GM21367 (cell line): ENCODE data around the gene NSUN6.
"Not testable (repeated sequence)": the region's sequence is repeated elsewhere in the genome, so short reads cannot be mapped to it uniquely, and the experiment has no call there.

Experiments used
- ATAC-seq: cut with Tn5 transposase; IDR thresholded peaks from one replicate; pipeline ENCODE4 v1.9.1; 2021; ENCODE audit not compliant: unreplicated experiment

The NSUN6 gene

DNA sequence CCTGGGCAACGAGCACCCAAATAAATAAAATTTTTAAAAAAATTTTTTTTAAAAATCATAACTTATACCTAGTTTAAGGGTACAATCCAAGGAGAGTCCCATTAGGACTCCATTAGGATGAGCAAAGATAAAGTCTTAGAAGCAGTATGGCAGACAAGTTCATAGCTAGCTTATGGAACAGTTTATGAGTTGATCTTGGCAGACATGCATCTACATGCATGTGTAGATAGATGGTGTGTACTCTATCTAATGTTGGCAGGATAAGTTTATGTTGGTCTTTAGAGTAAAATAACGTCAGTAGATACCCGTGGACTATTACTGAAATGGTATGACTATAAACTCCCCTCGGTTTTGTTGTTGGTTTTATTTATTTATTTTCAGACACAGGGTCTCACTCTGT, 40.2 kb downstream of the NSUN6 start:
- ATAC-seq: no peak

DNA sequence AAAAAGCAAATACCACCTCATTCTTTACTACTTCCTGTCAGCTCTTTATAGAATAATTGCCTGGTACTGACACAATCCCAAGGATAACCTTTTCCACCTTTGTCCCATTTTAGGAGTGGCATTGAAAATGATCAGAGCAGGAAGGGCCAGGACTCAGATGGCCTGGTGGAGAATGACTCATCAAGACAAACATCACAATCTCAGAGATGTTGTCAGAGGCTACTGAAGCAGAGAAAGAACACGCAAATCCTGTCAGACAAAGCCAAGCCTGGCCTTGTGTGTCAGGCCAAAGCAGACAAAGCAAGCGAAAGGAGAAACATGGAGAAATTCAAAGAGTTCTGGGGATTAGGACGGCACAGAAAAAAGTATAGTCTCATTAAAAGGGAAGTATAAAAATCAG, 40.9 kb downstream of the NSUN6 start:
- no peak for ATAC-seq

DNA sequence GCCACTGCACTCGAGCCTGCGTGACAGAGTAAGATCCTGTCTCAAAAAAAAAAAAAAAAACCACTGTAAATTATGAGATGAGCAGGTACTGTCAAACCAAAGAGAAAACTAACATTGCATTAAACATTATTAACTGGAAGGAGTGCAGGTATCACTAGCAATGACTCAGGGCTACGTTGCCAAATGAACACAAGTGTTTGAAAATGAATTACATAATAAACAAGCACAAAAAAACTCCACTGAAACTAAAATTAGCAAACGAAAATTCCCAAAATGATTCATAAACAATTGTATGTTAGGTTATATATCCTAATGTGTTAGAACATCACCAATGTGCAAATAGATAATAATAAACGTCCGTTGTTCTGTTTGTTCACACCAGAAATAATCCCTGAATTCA, 42.8 kb downstream of the NSUN6 start:
- ATAC-seq: no peak

DNA sequence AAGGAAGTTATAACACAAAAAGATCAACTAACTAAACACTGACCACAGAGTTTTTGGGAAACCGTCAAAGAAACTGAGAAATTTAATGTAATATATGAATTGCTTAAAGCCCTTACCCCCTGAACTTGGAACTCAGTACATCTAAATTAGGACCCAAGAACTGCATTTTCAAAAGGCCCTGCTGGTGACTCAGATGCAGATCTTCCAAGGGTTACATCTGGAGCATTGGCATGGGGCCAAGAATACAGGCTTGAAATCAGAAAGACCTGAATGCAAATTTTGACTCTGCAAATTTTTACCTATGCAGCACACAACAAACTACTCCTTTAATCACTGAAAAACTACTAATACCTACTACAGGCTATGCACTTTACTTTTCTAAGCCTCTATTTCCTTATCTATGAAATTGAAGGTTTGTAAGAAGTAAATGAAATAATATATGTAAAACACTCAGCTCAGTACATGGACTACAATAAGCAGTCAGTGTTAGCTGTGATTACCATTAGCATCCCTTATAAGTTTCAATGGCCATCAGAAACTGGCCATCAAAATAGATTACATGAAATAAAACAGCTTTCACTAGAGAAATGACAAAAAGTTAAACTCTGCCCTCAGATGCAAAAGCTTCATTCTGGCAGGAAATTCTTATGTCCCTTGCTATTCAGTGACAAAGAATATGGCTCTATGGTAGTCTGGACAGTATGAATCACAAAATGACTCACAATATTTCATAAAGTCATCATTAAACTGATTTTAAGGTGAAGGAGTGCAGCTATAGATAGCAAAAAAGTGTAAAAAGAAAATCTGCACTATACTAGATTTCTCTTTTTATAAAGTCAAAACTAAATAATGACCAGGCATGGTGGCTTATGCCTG, 43.6 kb downstream of the NSUN6 start:
- no peak for ATAC-seq

DNA sequence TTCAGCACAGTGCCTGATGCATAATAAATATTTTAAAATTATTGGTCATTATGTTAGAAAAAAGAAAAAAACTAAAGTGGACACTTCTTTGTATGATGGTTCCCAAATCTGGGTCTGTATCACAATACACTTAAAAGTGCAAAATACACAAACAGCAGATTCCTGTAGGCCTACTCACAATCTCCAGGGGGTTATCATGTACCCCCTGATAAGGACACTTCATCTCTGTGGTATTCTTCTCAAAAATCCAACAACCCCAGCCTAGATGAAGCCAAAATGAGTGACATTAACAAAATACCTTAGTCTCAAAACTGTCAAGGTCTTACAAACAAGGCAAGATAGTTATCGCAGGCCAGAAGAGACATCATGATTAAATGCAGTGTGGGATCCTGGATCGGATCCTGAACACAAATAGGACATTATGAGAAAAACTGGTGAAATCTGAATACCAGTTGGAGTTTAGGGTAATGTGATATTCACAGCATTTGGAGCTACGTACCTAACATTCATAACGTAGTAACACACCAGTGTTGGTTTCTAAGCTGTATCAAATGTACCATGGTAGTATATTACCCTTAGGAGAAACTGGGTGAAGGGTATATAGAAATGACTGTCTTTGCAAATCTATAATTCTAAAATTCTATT, 45.2 kb downstream of the NSUN6 start:
- no peak for ATAC-seq

DNA sequence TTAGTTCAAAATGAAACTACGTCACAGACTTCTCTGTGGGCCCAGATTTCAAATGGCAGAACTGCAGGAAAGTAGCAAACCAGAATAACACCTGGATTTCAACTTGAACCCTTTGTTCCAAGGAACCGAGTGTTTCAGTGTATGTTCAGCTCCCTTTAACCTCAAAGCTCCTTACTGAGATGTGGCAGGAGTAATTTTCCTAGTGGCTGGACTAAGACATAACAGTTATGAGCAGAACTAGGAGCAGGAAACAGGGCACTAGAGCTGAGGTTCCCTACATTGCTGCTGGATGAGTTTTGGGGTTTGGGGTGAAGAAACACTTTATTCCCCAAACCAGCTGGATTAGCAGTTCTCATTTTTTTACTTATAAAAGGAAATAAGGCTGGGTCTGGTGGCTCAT, 50.1 kb downstream of the NSUN6 start:
- ATAC-seq: no peak

DNA sequence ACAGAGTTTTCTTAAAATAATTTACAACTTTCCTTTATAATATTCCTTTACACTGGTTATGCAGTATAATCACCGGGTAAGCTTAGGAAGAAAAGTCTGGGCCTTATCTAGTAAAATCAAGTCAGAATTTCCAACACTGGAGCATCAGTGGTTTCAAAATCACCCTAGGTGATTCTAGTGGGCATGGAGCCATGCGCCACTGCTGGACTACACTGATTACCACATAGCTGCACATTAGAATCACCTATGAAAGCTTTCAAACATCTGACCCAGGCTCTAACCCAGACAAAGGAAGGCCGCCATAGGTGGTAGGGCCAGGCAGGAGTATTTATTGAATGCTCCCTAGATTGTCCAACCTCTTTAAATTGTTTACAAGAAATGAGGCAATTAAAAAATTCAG, 52.0 kb downstream of the NSUN6 start:
- ATAC-seq: no peak

DNA sequence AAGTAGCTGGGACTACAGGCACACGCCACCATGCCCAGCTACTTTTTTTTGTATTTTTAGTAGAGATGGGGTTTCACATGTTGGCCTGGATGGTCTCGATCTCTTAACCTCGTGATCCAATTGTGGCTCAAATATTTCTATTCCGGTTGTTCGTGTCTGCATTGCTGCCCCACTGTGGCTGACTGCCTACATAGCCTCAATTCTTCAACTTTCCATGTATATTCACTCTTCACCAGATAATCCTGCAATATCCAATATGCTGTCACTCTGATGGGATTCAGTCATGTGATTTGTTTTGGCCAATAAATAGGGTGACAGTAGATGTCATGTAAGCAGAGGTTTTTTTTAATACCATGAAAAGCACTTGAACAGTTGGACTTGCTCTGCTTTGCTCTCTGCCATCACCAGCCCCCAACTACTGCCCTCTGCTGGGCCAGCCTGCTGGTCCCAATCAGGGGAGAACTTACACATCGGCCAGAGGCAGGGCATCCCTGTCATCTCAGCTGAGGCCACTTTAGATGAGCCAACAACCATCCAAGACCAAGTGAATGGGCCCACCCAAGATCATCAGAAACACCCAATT, 56.7 kb downstream of the NSUN6 start:
- ATAC-seq: no peak

DNA sequence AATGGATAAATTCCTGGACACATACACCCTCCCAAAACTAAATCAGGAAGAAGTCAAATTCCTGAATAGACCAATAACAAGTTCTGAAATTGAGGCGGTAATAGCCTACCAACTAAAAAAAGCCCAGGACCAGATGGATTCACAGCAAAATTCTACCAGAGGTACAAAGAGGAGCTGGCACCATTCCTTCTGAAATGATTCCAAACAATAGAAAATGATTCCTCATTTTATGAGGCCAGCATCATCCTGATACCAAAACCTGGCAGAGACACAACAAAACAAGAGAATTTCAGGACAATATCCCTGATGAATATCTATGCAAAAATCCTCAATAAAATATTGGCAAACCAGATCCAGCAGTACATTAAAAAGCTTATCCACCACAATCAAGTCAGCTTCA, 60.2 kb downstream of the NSUN6 start:
- ATAC-seq: not testable (repeated sequence)

DNA sequence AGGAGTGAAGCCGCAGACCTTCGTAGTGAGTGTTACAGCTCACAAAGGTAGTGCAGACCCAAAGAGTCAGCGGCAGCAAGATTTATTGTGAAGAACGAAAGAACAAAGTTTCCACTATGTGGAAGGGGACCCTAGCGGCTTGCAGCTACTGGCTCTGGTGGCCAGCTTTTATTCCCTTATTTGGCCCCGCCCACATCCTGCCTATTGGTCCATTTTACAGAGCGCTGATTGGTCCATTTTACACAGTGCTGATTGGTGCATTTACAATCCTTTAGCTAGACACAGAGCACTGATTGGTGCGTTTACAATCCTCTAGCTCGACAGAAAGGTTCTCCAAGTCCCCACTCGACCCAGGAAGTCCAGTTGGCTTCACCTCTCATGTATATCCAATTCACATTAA, 64.8 kb downstream of the NSUN6 start:
- not testable (repeated sequence) for ATAC-seq

DNA sequence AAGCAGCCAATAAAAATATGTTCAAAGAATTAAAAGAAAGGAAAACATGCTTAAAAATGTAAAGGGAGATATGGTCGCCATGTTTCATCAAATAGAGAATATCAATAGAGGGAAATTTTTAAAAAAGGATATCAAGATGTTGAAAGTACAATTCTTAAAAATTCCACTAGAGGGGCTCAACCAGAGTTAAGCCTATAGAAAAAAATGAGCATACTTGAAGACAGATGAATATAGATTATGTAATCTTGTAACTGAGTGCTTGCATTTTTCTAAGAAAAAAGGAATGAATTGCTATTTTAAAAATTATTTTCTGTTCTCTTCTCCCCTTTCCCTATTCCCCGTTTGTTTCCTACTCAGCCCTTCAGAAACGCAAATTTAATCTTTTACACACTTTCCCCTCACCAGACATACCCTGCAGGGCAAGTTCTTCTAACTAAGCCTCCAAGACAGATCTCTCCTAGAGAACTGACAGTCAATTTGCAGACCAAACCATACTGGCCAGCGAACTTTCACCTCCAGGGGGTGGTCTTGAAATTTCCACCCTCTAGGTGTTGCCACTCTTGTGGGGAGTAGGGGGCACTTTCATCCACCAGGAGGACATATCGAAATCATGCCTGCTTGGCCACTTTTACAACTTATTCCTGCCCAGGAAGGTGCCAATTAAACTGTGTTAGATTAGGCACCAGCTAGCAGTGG, 67.7 kb downstream of the NSUN6 start:
- ATAC-seq: no peak

DNA sequence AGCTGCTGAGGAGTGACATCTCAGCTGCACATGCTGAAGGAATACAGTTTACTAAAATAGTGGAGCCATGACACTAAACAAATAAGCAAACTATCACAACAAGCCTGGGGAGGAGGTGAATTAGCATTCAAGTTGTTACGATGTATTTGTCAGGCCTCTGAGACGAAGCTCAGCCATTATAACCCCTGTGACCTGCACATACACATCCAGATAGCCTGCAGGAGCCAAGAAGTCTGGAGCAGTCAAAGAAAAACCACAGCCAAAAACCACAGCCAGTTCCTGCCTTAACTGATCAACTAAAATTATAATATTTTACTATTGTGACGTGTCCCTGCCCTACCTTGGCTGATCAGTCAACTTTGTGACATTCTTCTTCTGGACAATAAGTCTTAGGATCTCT, 68.6 kb downstream of the NSUN6 start:
- no peak for ATAC-seq

DNA sequence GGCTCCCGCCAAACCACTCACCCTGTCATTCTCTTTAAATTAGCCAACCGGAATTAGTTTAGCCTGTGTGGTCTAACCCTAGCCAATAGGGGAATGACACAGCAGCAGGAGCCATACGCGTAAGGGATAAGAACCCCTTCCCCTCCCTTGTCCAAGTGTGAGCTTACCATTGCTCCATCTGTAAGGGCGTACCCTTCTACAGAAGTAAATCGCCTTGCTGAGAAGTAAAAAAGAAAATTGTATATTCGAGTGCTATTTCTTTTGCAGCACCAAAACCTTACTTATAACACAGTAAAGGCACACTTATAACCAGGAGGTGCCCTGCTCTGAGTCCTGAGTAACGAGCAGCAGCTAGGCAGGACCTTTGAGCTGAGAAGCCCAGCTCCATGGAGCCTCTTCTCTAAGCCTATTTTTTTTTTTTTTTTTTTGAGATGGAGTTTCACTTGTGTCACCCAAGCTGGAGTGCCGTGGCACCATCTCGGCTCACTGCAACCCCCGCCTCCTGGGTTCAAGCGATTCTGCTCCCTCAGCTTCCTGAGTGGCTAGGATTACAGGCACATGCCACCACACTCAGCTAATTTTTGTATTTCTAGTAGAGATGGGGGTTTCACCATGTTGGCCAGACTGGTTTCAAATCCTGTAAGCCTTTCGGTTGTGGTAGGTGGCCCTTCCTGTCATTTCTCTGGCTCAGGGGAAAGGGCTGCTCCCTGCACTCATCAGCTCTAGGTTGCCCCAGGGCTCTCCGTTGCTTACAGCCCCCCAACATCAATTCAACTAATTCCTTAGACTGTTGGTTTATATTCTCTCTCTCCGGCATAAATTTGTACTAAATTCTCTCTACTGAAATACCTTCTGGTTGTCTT, 73.3 kb downstream of the NSUN6 start:
- ATAC-seq: no peak

DNA sequence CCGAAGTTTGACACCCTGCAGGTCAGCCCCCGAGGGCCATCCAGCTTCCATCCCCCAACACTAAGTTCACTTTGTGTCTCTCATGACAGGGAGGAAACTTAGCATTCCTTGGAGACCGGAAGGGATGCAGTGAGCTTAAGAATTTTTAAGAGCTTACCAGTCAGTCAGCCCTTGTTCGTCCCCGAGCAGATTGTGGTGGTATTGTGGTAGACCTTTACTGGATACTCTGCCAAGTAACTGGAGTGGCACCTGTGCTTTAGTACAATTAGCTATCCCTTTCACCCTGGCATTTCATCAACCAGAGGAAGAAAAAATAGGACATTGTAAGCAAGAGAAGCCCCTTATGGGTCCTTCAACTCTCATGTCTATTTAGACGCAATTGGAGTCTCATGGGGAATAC, 74.8 kb downstream of the NSUN6 start:
- ATAC-seq: no peak

DNA sequence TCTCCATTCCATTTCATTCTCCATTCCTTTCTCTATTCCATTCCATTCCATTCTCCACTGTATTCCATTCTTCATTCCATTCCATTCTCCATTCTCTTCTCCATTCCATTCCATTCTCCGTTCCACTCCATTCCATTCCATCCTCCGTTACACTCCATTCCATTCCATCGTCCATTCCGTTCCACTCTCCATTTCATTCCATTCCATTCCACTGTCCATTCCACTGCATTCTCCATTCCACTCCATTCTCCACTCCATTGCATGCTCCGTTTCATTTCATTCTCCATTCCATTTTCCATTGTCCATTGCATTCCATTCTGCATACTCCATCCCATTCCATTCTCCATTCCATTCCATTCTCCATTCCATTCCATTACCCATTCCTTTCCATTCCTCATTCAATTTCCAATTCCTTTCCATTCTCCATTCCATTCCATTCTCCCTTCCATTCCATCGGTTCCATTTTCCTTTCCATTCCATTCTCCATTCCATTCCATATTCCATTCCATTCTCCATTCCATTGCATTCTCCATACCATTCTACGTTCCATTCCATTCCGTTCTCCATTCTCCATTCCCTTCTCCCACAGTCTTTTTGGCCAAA, 78.3 kb downstream of the NSUN6 start:
- no peak for ATAC-seq

DNA sequence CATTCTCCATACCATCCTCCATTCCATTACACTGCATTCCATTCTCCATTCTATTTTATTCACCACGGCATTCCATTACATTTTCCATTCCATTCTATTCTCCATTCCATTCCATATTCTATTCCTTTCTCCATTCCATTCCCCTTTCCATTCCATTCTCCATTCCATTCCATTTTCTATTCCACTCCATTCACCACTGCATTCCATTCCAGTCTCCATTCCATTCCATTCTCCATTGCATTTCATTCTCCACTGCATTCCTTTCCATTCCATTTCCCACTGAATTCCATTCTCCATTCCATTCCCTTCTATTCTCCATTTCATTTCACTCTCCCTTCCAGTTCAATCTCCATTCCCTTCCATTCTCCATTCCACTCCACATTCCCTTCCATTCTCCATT, 79.6 kb downstream of the NSUN6 start:
- no peak for ATAC-seq

DNA sequence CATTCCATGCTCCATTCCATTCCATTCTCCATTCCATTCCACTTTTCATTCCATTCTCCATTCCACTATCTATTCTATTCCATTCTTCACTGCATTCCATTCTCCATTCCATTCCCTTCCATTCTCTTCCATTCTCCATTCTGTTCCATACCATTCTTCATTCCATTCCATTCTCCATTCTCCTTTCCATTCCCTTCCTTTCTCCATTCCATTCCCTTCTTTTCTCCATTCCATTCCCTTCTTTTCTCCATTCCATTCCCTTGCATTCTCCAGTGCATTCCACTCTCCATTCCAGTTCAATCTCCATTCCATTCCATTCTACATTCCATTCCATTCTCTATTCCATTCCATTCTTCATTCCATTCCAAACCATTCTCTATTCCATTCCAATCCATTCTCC, 80.3 kb downstream of the NSUN6 start:
- no peak for ATAC-seq

DNA sequence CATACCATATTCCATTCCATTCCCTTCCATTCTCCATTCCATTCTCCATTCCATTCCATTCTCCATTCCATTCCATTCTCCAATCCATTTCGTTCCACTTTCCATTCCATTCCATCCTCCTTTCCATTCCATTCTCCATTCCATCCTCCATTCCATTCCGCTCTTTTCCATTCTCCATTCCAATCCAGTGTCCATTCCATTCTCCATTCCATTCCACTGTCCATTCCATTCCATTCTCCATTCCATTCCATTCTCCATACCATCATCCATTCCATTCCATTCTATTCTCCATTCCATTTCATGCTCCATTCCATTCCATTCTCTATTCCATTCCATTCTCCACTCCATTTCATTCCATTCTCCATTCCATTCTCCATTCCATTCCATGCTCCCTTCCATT, 81.0 kb downstream of the NSUN6 start:
- not testable (repeated sequence) for ATAC-seq

DNA sequence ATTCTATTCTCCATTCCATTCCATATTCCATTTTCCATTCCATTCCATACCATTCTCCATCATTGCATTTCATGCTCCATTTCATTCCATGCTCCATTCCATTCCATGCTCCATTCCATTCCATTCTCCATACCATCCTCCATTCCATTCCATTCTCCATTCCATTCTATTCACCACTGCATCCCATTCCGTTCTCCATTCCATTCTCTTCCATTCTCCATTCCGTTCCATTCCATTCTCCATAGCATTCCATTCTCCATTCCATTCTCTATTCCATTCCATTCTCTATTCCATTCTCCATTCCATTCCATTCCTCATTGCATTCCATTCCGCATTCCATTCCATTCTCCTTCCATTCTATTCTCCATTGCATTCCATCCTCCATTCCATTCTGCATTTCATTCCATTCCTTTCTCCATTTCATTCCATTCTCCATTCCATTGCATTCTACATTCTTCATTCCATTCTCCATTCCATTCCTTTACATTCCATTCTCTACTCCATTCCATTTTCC, 84.0 kb downstream of the NSUN6 start:
- ATAC-seq: no peak

DNA sequence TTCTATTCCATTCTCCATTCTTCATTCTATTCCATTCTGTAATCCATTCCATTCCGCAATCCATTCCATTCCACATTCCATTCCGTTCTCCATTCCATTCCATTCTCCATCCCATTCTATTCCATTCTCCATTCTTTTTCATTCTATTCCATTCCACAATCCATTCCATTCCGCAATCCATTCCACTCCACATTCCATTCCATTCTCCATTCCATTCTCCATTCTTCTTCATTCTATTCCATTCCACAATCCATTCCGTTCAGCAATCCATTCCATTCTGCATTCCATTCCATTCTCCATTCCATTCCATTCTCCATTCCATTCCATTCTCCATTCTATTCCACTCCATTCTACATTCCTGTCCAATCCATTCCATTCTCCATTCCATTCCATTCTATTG, 85.2 kb downstream of the NSUN6 start:
- no peak for ATAC-seq
